ENCODE data around the gene STARD7.

The STARD7 gene

DNA sequence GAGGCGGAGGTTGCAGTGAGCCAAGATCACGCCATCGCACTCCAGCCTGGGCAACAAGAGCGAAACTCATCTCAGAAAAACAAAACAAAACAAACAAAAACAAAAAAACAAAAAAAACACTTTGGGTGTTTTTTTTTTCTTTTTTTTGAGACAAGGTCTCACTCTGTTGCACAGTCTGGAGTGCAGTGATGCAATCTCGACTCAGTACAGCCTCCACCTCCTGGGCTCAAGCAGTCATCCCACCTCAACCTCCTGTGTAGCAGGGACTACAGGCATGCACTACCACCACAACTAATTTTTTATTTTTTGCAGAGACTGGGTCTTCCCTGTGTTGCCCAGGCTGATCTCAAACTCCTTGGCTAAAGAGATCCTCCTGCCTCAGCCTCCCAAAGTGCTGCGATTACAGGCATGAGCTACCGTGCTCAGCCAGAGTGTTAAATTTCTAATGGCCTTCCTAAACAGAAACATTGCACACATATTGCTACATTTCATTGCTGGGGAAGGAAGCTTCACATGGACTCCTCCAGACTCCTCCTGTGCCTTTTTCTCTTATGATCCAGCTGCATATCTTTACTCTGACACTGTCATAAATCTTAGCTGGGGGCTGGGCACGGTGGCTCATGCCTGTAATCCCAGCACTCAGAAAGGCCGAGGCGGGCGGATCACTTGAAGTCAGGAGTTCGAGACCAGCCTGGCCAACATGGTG is 19.7 kb downstream of the STARD7 start:
- Histone ChIP-seq H3K79me1 (ENCODE audit: low read length) (no peaks in the 10 kb centered on the region), H2BK5ac (ENCODE audit: low read length) (no peak overlapping the region), H3K56ac (ENCODE audit: low read length) (no peak overlapping the region), H4K5ac (ENCODE audit: low read length) (no peak overlapping the region), H3K4me1 (ENCODE audit: control insufficient read depth, low read depth, low read length) (no peaks in the 10 kb centered on the region), H3K27me3 (ENCODE audit: insufficient read depth, low read length, poor library complexity) (no peaks in the 10 kb centered on the region), H3K4me2 (ENCODE audit: low read length) (no peak overlapping the region), H3K4me3 (ENCODE audit: low read length) (no peak overlapping the region), H2AK5ac (ENCODE audit: low read length) (no peak overlapping the region), H3K18ac (ENCODE audit: low read length) (no peak overlapping the region), H3K27ac (ENCODE audit: low read depth, low read length) (no peak overlapping the region), H4K8ac (ENCODE audit: low read depth, low read length) (no peak overlapping the region), H3K79me2 (ENCODE audit: control insufficient read depth, insufficient read depth, low read length) (no peaks in the 10 kb centered on the region), H3K23ac (ENCODE audit: low read length) (no peak overlapping the region), H3K4ac (ENCODE audit: low read depth, low read length) (no peak overlapping the region), H3K9ac (ENCODE audit: low read length) (no peak overlapping the region), H2BK120ac (ENCODE audit: low read depth, low read length) (no peak overlapping the region), H2BK15ac (replicated peaks; ENCODE audit: low read depth) (no peak overlapping the region), H3K36me3 (ENCODE audit: control insufficient read depth, insufficient read depth, low read length) (peaks cover 21% of the 10 kb centered on the region)
- WGBS (ENCODE audit: extremely low coverage, insufficient coverage, low lambda C conversion rate): no CpG with 5 or more reads among the region's 12 CpGs
- no peak for DNase-seq

- H2BK15ac ChIP-seq (replicated peaks; ENCODE audit: low read depth): no peak overlapping the region
- H4K5ac ChIP-seq (ENCODE audit: low read length): no peak overlapping the region
- H3K4me2 ChIP-seq (ENCODE audit: low read length): no peak overlapping the region
- H3K4ac ChIP-seq (ENCODE audit: low read depth, low read length): no peak overlapping the region
- no peak overlapping the region for H2BK120ac ChIP-seq (ENCODE audit: low read depth, low read length)
- no peak overlapping the region for H2AK5ac ChIP-seq (ENCODE audit: low read length)
- H3K56ac ChIP-seq (ENCODE audit: low read length): no peak overlapping the region
- H3K79me1 ChIP-seq (ENCODE audit: low read length): no peaks in the 10 kb centered on the region
- H3K4me1 ChIP-seq (ENCODE audit: control insufficient read depth, low read depth, low read length): no peaks in the 10 kb centered on the region
- H3K18ac ChIP-seq (ENCODE audit: low read length): no peak overlapping the region
- no CpG with 5 or more reads among the region's 5 CpGs for WGBS (ENCODE audit: extremely low coverage, insufficient coverage, low lambda C conversion rate)
- no peak overlapping the region for H3K9ac ChIP-seq (ENCODE audit: low read length)
- no peak overlapping the region for H3K27ac ChIP-seq (ENCODE audit: low read depth, low read length)
- peaks cover 16% of the 10 kb centered on the region for H3K36me3 ChIP-seq (ENCODE audit: control insufficient read depth, insufficient read depth, low read length)
- DNase-seq: no peak
- H4K8ac ChIP-seq (ENCODE audit: low read depth, low read length): no peak overlapping the region
- H2BK5ac ChIP-seq (ENCODE audit: low read length): no peak overlapping the region
- H3K79me2 ChIP-seq (ENCODE audit: control insufficient read depth, insufficient read depth, low read length): no peaks in the 10 kb centered on the region
- no peak overlapping the region for H3K23ac ChIP-seq (ENCODE audit: low read length)
- H3K4me3 ChIP-seq (ENCODE audit: low read length): no peak overlapping the region
- H3K27me3 ChIP-seq (ENCODE audit: insufficient read depth, low read length, poor library complexity): no peaks in the 10 kb centered on the region
These were observed 22.1 kb downstream of the STARD7 start for GRCh38 chr2:96186562-96186961.

- no peak overlapping the region for H4K5ac ChIP-seq (ENCODE audit: low read length)
- H2BK15ac ChIP-seq (replicated peaks; ENCODE audit: low read depth): no peak overlapping the region
- no peak overlapping the region for H3K56ac ChIP-seq (ENCODE audit: low read length)
- DNase-seq: no peak
- no peaks in the 10 kb centered on the region for H3K4me1 ChIP-seq (ENCODE audit: control insufficient read depth, low read depth, low read length)
- no peak overlapping the region for H3K27ac ChIP-seq (ENCODE audit: low read depth, low read length)
- H3K9ac ChIP-seq (ENCODE audit: low read length): no peak overlapping the region
- H2AK5ac ChIP-seq (ENCODE audit: low read length): no peak overlapping the region
- H4K8ac ChIP-seq (ENCODE audit: low read depth, low read length): no peak overlapping the region
- no peak overlapping the region for H2BK5ac ChIP-seq (ENCODE audit: low read length)
- H3K79me2 ChIP-seq (ENCODE audit: control insufficient read depth, insufficient read depth, low read length): no peaks in the 10 kb centered on the region
- no peak overlapping the region for H3K4ac ChIP-seq (ENCODE audit: low read depth, low read length)
- no peaks in the 10 kb centered on the region for H3K79me1 ChIP-seq (ENCODE audit: low read length)
- H3K23ac ChIP-seq (ENCODE audit: low read length): no peak overlapping the region
- no peaks in the 10 kb centered on the region for H3K27me3 ChIP-seq (ENCODE audit: insufficient read depth, low read length, poor library complexity)
- no peak overlapping the region for H3K18ac ChIP-seq (ENCODE audit: low read length)
- WGBS (ENCODE audit: extremely low coverage, insufficient coverage, low lambda C conversion rate): no CpG with 5 or more reads among the region's 1 CpG
- H3K4me2 ChIP-seq (ENCODE audit: low read length): no peak overlapping the region
- no peak overlapping the region for H3K4me3 ChIP-seq (ENCODE audit: low read length)
- H3K36me3 ChIP-seq (ENCODE audit: control insufficient read depth, insufficient read depth, low read length): peaks cover 14% of the 10 kb centered on the region
- H2BK120ac ChIP-seq (ENCODE audit: low read depth, low read length): no peak overlapping the region
These were observed 23.1 kb downstream of the STARD7 start for GRCh38 chr2:96185516-96185915.

DNA sequence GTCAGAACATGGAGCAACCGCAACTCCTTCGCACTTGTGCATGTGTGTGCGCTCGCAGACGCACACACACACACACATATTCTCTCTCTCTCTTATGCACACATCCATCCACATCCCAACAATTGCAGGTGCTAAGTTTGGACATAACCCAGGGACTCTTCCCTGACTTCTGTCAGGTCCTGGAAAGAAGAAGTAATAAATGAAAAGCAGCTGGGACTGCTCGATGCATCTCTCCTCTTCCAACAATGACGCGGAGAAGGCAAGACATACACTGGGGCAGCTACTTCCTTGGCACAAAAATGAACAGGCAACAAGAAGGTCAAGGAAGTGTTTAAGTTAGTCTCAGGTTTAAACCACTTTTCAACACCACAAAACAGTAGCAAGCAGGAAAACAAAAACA is 23.6 kb downstream of the STARD7 start:
- Histone ChIP-seq H4K8ac (ENCODE audit: low read depth, low read length) (no peak overlapping the region), H3K79me1 (ENCODE audit: low read length) (no peaks in the 10 kb centered on the region), H4K5ac (ENCODE audit: low read length) (no peak overlapping the region), H3K36me3 (ENCODE audit: control insufficient read depth, insufficient read depth, low read length) (peaks cover 14% of the 10 kb centered on the region), H2AK5ac (ENCODE audit: low read length) (no peak overlapping the region), H2BK15ac (replicated peaks; ENCODE audit: low read depth) (no peak overlapping the region), H3K23ac (ENCODE audit: low read length) (no peak overlapping the region), H3K4me2 (ENCODE audit: low read length) (no peak overlapping the region), H3K79me2 (ENCODE audit: control insufficient read depth, insufficient read depth, low read length) (no peaks in the 10 kb centered on the region), H3K27ac (ENCODE audit: low read depth, low read length) (no peak overlapping the region), H3K56ac (ENCODE audit: low read length) (no peak overlapping the region), H3K18ac (ENCODE audit: low read length) (no peak overlapping the region), H3K4ac (ENCODE audit: low read depth, low read length) (no peak overlapping the region), H2BK5ac (ENCODE audit: low read length) (no peak overlapping the region), H3K9ac (ENCODE audit: low read length) (no peak overlapping the region), H3K27me3 (ENCODE audit: insufficient read depth, low read length, poor library complexity) (no peaks in the 10 kb centered on the region), H2BK120ac (ENCODE audit: low read depth, low read length) (no peak overlapping the region), H3K4me1 (ENCODE audit: control insufficient read depth, low read depth, low read length) (no peaks in the 10 kb centered on the region), H3K4me3 (ENCODE audit: low read length) (no peak overlapping the region)
- no CpG with 5 or more reads among the region's 8 CpGs for WGBS (ENCODE audit: extremely low coverage, insufficient coverage, low lambda C conversion rate)
- no peak for DNase-seq

GRCh38 chr2:96184188-96184587 is 24.4 kb downstream of the STARD7 start:
- no peaks in the 10 kb centered on the region for H3K27me3 ChIP-seq (ENCODE audit: insufficient read depth, low read length, poor library complexity)
- H2BK5ac ChIP-seq (ENCODE audit: low read length): no peak overlapping the region
- no peak overlapping the region for H3K56ac ChIP-seq (ENCODE audit: low read length)
- no peak overlapping the region for H2AK5ac ChIP-seq (ENCODE audit: low read length)
- H2BK15ac ChIP-seq (replicated peaks; ENCODE audit: low read depth): no peak overlapping the region
- H3K4ac ChIP-seq (ENCODE audit: low read depth, low read length): no peak overlapping the region
- H3K4me2 ChIP-seq (ENCODE audit: low read length): no peak overlapping the region
- H3K79me2 ChIP-seq (ENCODE audit: control insufficient read depth, insufficient read depth, low read length): no peaks in the 10 kb centered on the region
- H3K4me1 ChIP-seq (ENCODE audit: control insufficient read depth, low read depth, low read length): no peaks in the 10 kb centered on the region
- no peak overlapping the region for H3K18ac ChIP-seq (ENCODE audit: low read length)
- H3K23ac ChIP-seq (ENCODE audit: low read length): no peak overlapping the region
- H4K8ac ChIP-seq (ENCODE audit: low read depth, low read length): no peak overlapping the region
- H2BK120ac ChIP-seq (ENCODE audit: low read depth, low read length): no peak overlapping the region
- no peaks in the 10 kb centered on the region for H3K79me1 ChIP-seq (ENCODE audit: low read length)
- H3K36me3 ChIP-seq (ENCODE audit: control insufficient read depth, insufficient read depth, low read length): peaks cover 14% of the 10 kb centered on the region
- no peak overlapping the region for H3K9ac ChIP-seq (ENCODE audit: low read length)
- no peak overlapping the region for H4K5ac ChIP-seq (ENCODE audit: low read length)
- WGBS (ENCODE audit: extremely low coverage, insufficient coverage, low lambda C conversion rate): no CpG with 5 or more reads among the region's 8 CpGs
- no peak overlapping the region for H3K27ac ChIP-seq (ENCODE audit: low read depth, low read length)
- no peak for DNase-seq
- no peak overlapping the region for H3K4me3 ChIP-seq (ENCODE audit: low read length)

GRCh38 chr2:96181529-96181928 is 27.1 kb downstream of the STARD7 start:
- no peak overlapping the region for H4K8ac ChIP-seq (ENCODE audit: low read depth, low read length)
- no peak overlapping the region for H2BK15ac ChIP-seq (replicated peaks; ENCODE audit: low read depth)
- H3K4me1 ChIP-seq (ENCODE audit: control insufficient read depth, low read depth, low read length): no peaks in the 10 kb centered on the region
- H2AK5ac ChIP-seq (ENCODE audit: low read length): no peak overlapping the region
- no peak overlapping the region for H2BK120ac ChIP-seq (ENCODE audit: low read depth, low read length)
- no peak overlapping the region for H3K27ac ChIP-seq (ENCODE audit: low read depth, low read length)
- H3K27me3 ChIP-seq (ENCODE audit: insufficient read depth, low read length, poor library complexity): no peaks in the 10 kb centered on the region
- no CpG with 5 or more reads among the region's 5 CpGs for WGBS (ENCODE audit: extremely low coverage, insufficient coverage, low lambda C conversion rate)
- H2BK5ac ChIP-seq (ENCODE audit: low read length): no peak overlapping the region
- H4K5ac ChIP-seq (ENCODE audit: low read length): no peak overlapping the region
- H3K79me1 ChIP-seq (ENCODE audit: low read length): no peaks in the 10 kb centered on the region
- no peak overlapping the region for H3K23ac ChIP-seq (ENCODE audit: low read length)
- H3K36me3 ChIP-seq (ENCODE audit: control insufficient read depth, insufficient read depth, low read length): peaks cover 10% of the 10 kb centered on the region
- DNase-seq: no peak
- H3K9ac ChIP-seq (ENCODE audit: low read length): no peak overlapping the region
- no peak overlapping the region for H3K4me3 ChIP-seq (ENCODE audit: low read length)
- no peaks in the 10 kb centered on the region for H3K79me2 ChIP-seq (ENCODE audit: control insufficient read depth, insufficient read depth, low read length)
- H3K4ac ChIP-seq (ENCODE audit: low read depth, low read length): no peak overlapping the region
- H3K18ac ChIP-seq (ENCODE audit: low read length): no peak overlapping the region
- no peak overlapping the region for H3K56ac ChIP-seq (ENCODE audit: low read length)
- H3K4me2 ChIP-seq (ENCODE audit: low read length): no peak overlapping the region
